ENCODE measurements around the gene GRAMD2B.

GRCh38 chr5:126413856-126414255, 9.4 kb upstream of the GRAMD2B start:
- TF ChIP-seq CTCF (conservative IDR thresholded peaks at IDR 0.05; ENCODE audit: low read depth, low read length): no peak
- no peak for TF ChIP-seq EZH2 (IDR thresholded peaks at IDR 0.05; ENCODE audit: low read length, unreplicated experiment)
- TF ChIP-seq EZH2phosphoT487 (IDR thresholded peaks at IDR 0.05; ENCODE audit: borderline replicate concordance, low read length): no peak
